ENCODE measurements around the gene EPX.
A peak's percentile ranks its signal among the peaks of the same experiment; 100 is the strongest.
"Not testable (repeated sequence)": the region's sequence is repeated elsewhere in the genome, so short reads cannot be mapped to it uniquely, and the experiment has no call there.

EPX gene

GRCh38 chr17:58192612-58193011, at the start of gene EPX:
TSS of gene EPX (plus strand) at chr17:58192726. CDS start at chr17:58192847, 121 bp downstream.
- DNase-seq, result no peak
- TF ChIP-seq POLR2A (IDR thresholded peaks at IDR 0.05; ENCODE audit: low read length) (no peak), GATA1 (IDR thresholded peaks at IDR 0.05; ENCODE audit: low read depth, low read length) (no peak)

- DNase-seq, result not testable (repeated sequence)
Measured at GRCh38 chr17:58143335-58143734, 49.2 kb upstream of the EPX start.

GRCh38 chr17:58144801-58145200, 47.7 kb upstream of the EPX start:
- no peak for DNase-seq
- TF ChIP-seq GATA1 (IDR thresholded peaks at IDR 0.05; ENCODE audit: low read depth, low read length) (no peak), POLR2A (IDR thresholded peaks at IDR 0.05; ENCODE audit: low read length) (no peak)

- TF ChIP-seq POLR2A (IDR thresholded peaks at IDR 0.05; ENCODE audit: low read length) (no peak), GATA1 (IDR thresholded peaks at IDR 0.05; ENCODE audit: low read depth, low read length) (no peak)
- DNase-seq, result no peak
Measured at GRCh38 chr17:58147930-58148434, 44.5 kb upstream of the EPX start, which contains the start of gene OR4D1. TSS of gene OR4D1 (plus strand) at chr17:58148384. CDS start at chr17:58155154, 6,770 bp downstream.

- no peak for DNase-seq
- no peak for TF ChIP-seq POLR2A (IDR thresholded peaks at IDR 0.05; ENCODE audit: low read length)
- no peak for TF ChIP-seq GATA1 (IDR thresholded peaks at IDR 0.05; ENCODE audit: low read depth, low read length)
Measured at GRCh38 chr17:58148609-58149008, 43.9 kb upstream of the EPX start.

GRCh38 chr17:58150394-58150793, 42.1 kb upstream of the EPX start:
- no peak for DNase-seq
- TF ChIP-seq GATA1 (IDR thresholded peaks at IDR 0.05; ENCODE audit: low read depth, low read length) (no peak), POLR2A (IDR thresholded peaks at IDR 0.05; ENCODE audit: low read length) (no peak)

GRCh38 chr17:58153046-58153445, 39.5 kb upstream of the EPX start:
- no peak for DNase-seq
- TF ChIP-seq GATA1 (IDR thresholded peaks at IDR 0.05; ENCODE audit: low read depth, low read length) (no peak), POLR2A (IDR thresholded peaks at IDR 0.05; ENCODE audit: low read length) (no peak)

GRCh38 chr17:58153671-58154070, 38.9 kb upstream of the EPX start:
- TF ChIP-seq GATA1 (IDR thresholded peaks at IDR 0.05; ENCODE audit: low read depth, low read length) (no peak), POLR2A (IDR thresholded peaks at IDR 0.05; ENCODE audit: low read length) (no peak)
- peak in 1 of 2 experiments; percentile 2 for DNase-seq

- peak; percentile 12 to 25 for DNase-seq
- TF ChIP-seq GATA1 (IDR thresholded peaks at IDR 0.05; ENCODE audit: low read depth, low read length) (no peak), POLR2A (IDR thresholded peaks at IDR 0.05; ENCODE audit: low read length) (no peak)
Measured at GRCh38 chr17:58156839-58157803, 35.4 kb upstream of the EPX start.

GRCh38 chr17:58158181-58158580, 34.3 kb upstream of the EPX start:
- no peak for TF ChIP-seq GATA1 (IDR thresholded peaks at IDR 0.05; ENCODE audit: low read depth, low read length)
- TF ChIP-seq POLR2A (IDR thresholded peaks at IDR 0.05; ENCODE audit: low read length), result no peak
- DNase-seq, result no peak

- TF ChIP-seq POLR2A (IDR thresholded peaks at IDR 0.05; ENCODE audit: low read length), result no peak
- TF ChIP-seq GATA1 (IDR thresholded peaks at IDR 0.05; ENCODE audit: low read depth, low read length), result no peak
- DNase-seq, result no peak
Measured at GRCh38 chr17:58161566-58161965, 31.0 kb upstream of the EPX start.

- DNase-seq, result no peak
- TF ChIP-seq POLR2A (IDR thresholded peaks at IDR 0.05; ENCODE audit: low read length) (no peak), GATA1 (IDR thresholded peaks at IDR 0.05; ENCODE audit: low read depth, low read length) (no peak)
Measured at GRCh38 chr17:58165981-58166380, 26.5 kb upstream of the EPX start.

GRCh38 chr17:58166682-58167081, 25.8 kb upstream of the EPX start, which contains the start of gene OR4D2:
TSS of gene OR4D2 (plus strand) at chr17:58166982. CDS start at chr17:58169656, 2,674 bp downstream.
- TF ChIP-seq GATA1 (IDR thresholded peaks at IDR 0.05; ENCODE audit: low read depth, low read length) (no peak), POLR2A (IDR thresholded peaks at IDR 0.05; ENCODE audit: low read length) (no peak)
- no peak for DNase-seq

- TF ChIP-seq POLR2A (IDR thresholded peaks at IDR 0.05; ENCODE audit: low read length) (no peak), GATA1 (IDR thresholded peaks at IDR 0.05; ENCODE audit: low read depth, low read length) (no peak)
- DNase-seq, result no peak
Measured at GRCh38 chr17:58170622-58171021, 21.9 kb upstream of the EPX start.
